HL-60 (cell line): ENCODE results near the gene C1orf226.

Source experiments
- POLR2AphosphoS5 ChIP-seq: IDR thresholded peaks from 2 replicates; pipeline ENCODE4 v1.6.1; 2012; ENCODE audit warnings: low read depth
- SPI1 ChIP-seq: IDR thresholded peaks from 2 replicates; pipeline ENCODE4 v1.6.1; 2012; ENCODE audit warnings: low read depth, mild to moderate bottlenecking, borderline replicate concordance
- TF ChIP-seq, protein P1 (sequence below): IDR thresholded peaks from one replicate; pipeline ENCODE4 v1.5.1; 2011; ENCODE audit warnings: low read length, control low read depth, inconsistent platforms; ENCODE audit not compliant: insufficient read depth
- TF ChIP-seq, protein P2 (sequence below): IDR thresholded peaks from 2 replicates; pipeline ENCODE4 v1.6.1; 2012; ENCODE audit warnings: low read depth; ENCODE audit not compliant: insufficient replicate concordance

DNA sequence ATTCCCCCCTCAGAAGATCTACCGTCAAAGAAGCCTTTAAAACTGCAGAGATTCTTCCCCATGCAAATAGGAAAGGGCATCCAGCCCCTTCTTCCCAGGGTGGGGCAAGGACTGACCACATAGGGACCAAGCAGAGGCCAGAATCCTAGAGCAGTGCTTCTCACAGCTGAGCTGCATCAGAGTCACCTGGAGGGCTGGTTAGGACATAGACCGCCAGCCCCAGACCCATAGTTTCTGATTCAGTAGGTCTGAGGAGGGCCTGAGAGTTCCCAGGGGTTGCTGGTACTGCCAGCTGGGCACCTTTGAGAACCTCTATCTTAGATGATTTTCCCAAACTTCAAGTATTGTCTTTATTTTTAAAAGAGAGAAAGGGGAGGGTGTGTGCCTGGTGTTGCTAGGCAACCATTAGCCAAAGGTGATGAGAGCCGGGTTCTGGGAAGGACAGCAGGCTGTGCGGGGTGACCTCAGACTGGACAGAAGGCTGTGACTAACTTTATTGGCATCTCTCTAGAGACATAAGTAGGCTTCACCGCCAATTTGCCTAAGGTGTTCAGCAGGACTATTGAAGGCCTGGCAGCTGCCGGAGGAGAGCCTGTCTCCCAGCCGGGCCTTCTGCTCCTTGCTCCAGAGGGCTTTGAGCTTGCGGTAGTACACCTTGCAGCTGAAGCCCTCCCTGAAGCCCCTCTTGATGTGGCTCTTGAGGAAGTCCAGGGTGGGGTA is 7.8 kb upstream of the C1orf226 start:
- TF ChIP-seq, protein P1, sequence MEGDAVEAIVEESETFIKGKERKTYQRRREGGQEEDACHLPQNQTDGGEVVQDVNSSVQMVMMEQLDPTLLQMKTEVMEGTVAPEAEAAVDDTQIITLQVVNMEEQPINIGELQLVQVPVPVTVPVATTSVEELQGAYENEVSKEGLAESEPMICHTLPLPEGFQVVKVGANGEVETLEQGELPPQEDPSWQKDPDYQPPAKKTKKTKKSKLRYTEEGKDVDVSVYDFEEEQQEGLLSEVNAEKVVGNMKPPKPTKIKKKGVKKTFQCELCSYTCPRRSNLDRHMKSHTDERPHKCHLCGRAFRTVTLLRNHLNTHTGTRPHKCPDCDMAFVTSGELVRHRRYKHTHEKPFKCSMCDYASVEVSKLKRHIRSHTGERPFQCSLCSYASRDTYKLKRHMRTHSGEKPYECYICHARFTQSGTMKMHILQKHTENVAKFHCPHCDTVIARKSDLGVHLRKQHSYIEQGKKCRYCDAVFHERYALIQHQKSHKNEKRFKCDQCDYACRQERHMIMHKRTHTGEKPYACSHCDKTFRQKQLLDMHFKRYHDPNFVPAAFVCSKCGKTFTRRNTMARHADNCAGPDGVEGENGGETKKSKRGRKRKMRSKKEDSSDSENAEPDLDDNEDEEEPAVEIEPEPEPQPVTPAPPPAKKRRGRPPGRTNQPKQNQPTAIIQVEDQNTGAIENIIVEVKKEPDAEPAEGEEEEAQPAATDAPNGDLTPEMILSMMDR, result no peak
- TF ChIP-seq POLR2AphosphoS5 (no peak), SPI1 (no peak)
- TF ChIP-seq, protein P2, sequence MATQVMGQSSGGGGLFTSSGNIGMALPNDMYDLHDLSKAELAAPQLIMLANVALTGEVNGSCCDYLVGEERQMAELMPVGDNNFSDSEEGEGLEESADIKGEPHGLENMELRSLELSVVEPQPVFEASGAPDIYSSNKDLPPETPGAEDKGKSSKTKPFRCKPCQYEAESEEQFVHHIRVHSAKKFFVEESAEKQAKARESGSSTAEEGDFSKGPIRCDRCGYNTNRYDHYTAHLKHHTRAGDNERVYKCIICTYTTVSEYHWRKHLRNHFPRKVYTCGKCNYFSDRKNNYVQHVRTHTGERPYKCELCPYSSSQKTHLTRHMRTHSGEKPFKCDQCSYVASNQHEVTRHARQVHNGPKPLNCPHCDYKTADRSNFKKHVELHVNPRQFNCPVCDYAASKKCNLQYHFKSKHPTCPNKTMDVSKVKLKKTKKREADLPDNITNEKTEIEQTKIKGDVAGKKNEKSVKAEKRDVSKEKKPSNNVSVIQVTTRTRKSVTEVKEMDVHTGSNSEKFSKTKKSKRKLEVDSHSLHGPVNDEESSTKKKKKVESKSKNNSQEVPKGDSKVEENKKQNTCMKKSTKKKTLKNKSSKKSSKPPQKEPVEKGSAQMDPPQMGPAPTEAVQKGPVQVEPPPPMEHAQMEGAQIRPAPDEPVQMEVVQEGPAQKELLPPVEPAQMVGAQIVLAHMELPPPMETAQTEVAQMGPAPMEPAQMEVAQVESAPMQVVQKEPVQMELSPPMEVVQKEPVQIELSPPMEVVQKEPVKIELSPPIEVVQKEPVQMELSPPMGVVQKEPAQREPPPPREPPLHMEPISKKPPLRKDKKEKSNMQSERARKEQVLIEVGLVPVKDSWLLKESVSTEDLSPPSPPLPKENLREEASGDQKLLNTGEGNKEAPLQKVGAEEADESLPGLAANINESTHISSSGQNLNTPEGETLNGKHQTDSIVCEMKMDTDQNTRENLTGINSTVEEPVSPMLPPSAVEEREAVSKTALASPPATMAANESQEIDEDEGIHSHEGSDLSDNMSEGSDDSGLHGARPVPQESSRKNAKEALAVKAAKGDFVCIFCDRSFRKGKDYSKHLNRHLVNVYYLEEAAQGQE, result no peak
